ENCODE data around the gene ATAD5.

ATAD5 gene

DNA sequence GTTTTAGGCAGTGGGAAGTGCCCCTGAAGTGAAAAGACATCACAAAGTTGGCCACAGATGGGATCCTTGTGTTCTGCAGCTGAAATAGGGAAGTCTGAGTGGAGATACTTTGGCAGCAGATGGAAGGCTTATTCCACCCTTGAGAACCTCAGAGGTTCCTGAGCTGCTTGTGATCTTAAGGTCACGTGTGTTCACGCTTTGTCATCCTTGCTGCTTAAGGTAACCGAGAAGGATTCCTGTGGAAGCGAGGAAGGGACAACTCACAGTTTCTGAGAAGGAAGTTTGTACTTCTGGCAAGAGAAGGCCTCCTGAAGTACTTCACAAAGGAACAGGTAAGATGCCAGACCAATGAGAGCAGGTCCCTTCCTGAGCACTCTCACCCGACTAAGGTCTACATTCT, 102.2 kb downstream of the ATAD5 start:
- H3K4me3 ChIP-seq: no peak overlapping the region
- no peaks in the 10 kb centered on the region for H3K9me3 ChIP-seq
- H3K9ac ChIP-seq: no peak overlapping the region
- no peaks in the 10 kb centered on the region for H3K36me3 ChIP-seq
- TF ChIP-seq Cebpa-rat (IDR thresholded peaks at IDR 0.05): no peak
- H3K4me1 ChIP-seq: no peaks in the 10 kb centered on the region
- no peak overlapping the region for H3K27ac ChIP-seq
- H3K4me2 ChIP-seq: no peak overlapping the region
- no peaks in the 10 kb centered on the region for H4K20me1 ChIP-seq
- H3K27me3 ChIP-seq: no peaks in the 10 kb centered on the region

DNA sequence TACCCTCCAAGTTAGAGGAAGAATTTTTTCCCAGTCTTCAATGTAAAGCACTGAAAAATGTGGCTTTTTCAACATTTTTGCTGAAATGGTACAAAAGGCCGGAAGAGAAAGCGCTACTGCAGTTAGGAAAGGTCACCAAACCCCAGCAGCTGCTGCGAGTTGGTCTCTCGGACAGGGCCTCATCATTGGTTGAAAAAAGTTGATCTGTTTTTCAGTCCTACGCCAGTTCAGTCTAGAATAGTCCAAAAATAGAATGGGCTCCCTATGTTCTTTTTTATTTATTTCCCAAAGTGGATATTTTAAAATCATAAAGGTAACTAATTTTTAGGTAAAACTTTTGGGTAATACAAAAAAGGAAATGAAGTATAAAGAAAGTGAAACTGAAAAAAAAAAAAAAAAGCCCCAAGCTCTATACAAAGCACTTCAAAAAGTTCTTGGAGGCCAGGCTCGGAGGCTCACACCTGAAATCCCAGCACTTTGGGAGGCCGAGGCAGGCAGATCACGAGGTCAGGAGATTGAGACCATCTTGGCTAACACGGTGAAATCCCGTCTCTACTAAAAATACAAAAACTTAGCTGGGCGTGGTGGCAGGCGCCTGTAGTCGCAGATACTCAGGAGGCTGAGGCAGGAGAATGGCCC, 107.4 kb downstream of the ATAD5 start:
- Histone ChIP-seq H3K4me1 (no peaks in the 10 kb centered on the region), H3K4me3 (no peak overlapping the region), H4K20me1 (no peaks in the 10 kb centered on the region), H3K36me3 (no peaks in the 10 kb centered on the region), H3K9me3 (no peaks in the 10 kb centered on the region), H3K9ac (no peak overlapping the region), H3K27me3 (no peaks in the 10 kb centered on the region), H3K27ac (no peak overlapping the region), H3K4me2 (no peak overlapping the region)
- TF ChIP-seq Cebpa-rat (IDR thresholded peaks at IDR 0.05): no peak

DNA sequence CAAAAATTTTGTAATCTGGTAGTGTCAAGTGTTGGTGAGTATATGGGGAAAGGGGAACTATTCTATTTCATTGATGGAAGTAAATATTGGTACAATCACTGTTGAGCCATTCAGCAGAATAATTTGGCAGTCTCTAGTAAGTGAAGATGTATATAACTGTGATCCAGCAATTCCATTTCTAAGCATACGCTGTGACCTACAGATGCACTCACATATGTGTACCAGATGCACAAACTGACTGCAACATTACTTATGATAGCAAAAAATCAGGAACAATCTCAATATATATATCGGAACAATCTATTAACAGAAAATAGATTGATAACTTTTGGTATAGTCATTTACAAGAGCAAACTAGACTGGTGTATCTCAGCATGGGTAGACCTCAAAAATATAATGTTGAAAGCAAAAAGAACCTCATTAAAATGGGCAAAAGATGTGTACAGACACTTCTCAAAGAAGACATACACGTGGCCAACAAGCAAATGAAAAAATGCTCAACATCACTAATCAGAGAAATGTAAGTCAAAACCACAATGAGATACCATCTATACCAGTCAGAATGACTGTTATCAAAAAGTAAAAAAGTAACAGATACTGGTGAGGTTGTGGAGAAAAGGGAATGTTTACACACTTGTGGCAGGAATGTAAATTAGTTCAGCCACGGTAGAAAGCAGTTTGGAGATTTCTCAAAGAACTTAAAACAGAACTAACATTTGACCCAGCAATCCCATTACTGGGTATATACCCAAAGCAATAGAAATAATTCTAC, 110.7 kb downstream of the ATAD5 start:
- no peak overlapping the region for H3K27ac ChIP-seq
- H3K9ac ChIP-seq: no peak overlapping the region
- H3K27me3 ChIP-seq: no peaks in the 10 kb centered on the region
- no peak overlapping the region for H3K4me3 ChIP-seq
- H3K36me3 ChIP-seq: no peaks in the 10 kb centered on the region
- TF ChIP-seq Cebpa-rat (IDR thresholded peaks at IDR 0.05): no peak
- H3K4me2 ChIP-seq: no peak overlapping the region
- H3K4me1 ChIP-seq: no peaks in the 10 kb centered on the region
- H4K20me1 ChIP-seq: no peaks in the 10 kb centered on the region
- H3K9me3 ChIP-seq: no peaks in the 10 kb centered on the region

All from BLaER1 (cell line).